ENCODE data around the gene MTOR.

The MTOR gene

DNA sequence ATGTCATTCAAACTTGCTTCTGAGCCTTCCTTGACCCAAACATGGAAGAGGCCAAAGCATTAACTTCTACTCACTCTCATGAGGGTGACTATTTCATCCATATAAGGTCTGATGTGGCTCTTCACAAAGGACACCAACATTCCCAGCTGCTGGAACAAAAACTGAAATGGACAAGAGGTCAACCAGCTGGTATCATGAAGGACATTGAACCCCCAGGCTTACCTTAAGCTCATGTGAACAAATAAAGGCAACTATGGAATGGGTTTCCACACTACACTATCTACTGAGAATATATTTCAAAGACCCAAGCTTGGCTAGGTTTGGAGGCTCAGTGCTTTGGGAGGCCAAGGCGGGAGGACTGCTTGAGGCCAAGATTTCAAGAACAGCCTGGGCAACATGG, 46.3 kb downstream of the MTOR start:
- DNase-seq (ENCODE audit: low spot score): no peak

DNA sequence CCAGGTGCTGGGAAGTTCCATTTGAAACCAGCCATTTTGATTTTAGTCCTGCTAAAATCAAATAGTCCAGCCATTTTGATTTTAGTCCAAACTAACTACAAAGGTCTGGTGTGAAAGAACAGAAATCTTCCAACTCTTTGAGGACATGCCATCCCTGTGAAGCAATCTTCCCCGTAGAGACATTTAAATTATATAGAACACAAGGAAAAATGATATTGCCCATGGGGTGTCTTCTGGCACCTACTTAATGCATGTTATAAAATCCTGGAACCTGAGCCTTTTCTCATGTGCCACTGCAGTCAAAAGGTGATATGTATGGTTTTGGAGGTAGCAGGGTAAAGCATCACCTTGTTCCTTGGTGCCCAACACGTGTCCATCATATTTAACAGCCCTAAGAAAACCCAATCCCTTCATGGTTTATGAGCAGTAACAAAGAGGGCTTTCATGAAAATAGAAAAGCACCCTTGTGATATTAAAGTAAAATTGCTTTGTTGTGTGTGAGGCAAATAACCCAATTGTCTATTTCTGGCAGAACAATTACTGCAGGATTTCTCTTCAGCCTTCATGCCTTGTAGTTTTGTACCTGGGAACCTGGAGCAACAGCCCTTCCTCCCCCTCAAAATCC, 46.9 kb downstream of the MTOR start:
- no peak for DNase-seq (ENCODE audit: low spot score)

- DNase-seq (ENCODE audit: low spot score): no peak
These were observed 47.5 kb downstream of the MTOR start for GRCh38 chr1:11214698-11215380.

GRCh38 chr1:11211925-11212587, 50.3 kb downstream of the MTOR start:
- DNase-seq (ENCODE audit: low spot score): no peak

GRCh38 chr1:11211461-11211860, 50.9 kb downstream of the MTOR start:
- no peak for DNase-seq (ENCODE audit: low spot score)

DNA sequence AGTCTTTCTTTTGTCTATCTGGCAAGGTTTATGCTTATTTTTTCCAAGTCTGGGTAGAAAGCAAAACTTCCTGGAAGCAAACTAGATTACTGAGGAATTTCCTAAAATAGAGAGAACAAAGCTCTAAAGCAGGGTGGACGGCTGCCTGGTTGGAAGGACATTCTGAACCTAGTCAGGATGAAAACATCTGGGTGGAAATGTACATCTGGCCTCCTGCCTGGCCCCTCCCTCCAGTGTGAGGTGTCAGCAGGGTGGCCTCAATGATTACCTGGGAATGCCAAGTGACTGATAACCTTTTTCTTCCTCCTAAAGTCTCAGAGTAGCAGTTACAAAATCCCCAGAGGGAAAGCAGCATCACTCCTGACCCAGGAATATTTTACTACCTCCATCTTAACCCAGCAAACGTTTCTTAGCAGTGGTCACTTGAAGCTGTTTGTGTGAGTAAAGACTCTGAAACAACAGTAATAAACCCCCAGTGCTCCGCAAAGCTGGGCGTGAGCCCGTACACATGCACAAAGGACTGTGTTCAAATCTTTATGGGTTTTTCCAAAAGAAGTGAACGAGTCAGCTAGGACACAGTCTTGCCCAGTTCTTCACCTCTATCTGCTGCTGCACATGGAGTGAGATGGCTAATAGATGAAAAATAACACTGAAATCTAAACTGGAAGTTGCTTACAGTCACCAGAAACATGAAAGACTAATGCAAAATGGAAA, 54.3 kb downstream of the MTOR start:
- DNase-seq (ENCODE audit: low spot score): no peak

- DNase-seq (ENCODE audit: low spot score): no peak
These were observed 57.8 kb downstream of the MTOR start for GRCh38 chr1:11204396-11205190.

DNA sequence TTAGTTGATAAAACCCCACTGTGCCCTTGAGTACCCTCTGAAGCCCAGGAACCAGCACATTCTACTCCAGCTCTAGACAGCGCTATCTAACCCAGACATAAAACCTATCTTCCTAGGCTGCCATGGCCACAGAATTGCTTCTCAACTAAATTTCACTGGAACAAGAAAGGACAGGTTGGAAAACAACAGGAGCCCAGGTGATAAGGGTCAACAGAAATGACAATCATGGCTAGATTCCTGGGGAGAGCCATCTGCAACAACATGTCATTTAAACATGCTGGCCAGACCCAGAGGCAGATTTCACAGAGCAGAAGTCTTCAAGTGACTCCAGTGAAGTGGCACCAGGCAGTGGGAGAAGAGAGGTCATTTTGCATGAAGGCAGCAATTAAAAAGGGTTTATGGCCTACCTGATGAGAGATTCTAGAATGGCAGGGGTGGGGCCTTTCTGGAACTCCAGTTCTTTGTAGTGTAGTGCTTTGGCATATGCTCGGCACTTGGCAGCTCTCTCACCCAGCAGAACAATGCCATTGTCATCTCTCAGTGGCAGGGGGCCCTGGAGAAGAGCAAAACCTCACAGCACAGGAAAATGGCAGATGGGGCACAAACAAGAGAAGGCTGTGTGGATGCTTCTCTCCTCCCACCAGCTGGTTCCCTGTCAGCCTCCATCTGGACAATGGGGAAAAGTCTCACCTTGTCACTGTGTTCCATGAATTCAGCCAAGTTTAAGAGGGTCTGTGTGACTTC, 63.3 kb downstream of the MTOR start:
- no peak for DNase-seq (ENCODE audit: low spot score)

DNA sequence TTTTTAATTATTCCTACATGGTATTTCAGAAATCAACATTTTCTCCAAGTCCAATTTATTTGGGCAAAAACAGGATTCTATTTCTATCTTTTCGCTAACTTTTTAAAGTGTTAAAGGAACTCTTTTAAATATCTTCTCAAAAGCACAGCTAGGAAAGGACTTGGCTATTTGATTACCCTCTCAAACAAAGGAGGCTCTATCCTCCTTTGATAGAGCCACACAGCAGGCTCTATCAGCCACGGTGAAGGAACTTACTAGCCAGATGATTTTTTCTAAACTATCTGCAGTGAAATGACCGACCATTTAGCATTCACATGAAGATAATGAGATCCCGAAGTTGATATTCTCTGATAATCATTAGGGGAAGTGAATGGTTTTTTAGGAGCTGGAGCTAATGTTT, 64.1 kb downstream of the MTOR start:
- no peak for DNase-seq (ENCODE audit: low spot score)

- DNase-seq (ENCODE audit: low spot score): no peak
These were observed 65.0 kb downstream of the MTOR start for GRCh38 chr1:11197359-11197758.

- no peak for DNase-seq (ENCODE audit: low spot score)
These were observed 65.4 kb downstream of the MTOR start for GRCh38 chr1:11196945-11197344.

DNA sequence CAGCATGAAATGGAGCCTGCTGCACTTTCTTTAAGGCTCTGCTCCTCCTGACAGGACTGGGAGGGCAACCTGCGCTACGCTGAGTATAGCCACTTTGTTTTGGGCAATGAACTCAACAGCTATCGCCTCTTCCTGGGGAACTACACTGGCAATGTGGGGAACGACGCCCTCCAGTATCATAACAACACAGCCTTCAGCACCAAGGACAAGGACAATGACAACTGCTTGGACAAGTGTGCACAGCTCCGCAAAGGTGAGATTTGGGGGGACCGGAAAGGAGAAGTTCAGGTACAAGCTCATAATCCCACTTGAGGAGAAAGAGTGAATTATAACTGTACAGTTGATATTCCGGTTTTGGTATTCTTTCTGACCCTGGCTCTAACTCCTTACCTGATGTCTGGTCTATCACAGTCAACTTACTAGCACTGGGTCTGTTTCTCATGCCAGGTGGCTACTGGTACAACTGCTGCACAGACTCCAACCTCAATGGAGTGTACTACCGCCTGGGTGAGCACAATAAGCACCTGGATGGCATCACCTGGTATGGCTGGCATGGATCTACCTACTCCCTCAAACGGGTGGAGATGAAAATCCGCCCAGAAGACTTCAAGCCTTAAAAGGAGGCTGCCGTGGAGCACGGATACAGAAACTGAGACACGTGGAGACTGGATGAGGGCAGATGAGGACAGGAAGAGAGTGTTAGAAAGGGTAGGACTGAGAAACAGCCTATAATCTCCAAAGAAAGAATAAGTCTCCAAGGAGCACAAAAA, 67.8 kb downstream of the MTOR start:
- no peak for DNase-seq (ENCODE audit: low spot score)

DNA sequence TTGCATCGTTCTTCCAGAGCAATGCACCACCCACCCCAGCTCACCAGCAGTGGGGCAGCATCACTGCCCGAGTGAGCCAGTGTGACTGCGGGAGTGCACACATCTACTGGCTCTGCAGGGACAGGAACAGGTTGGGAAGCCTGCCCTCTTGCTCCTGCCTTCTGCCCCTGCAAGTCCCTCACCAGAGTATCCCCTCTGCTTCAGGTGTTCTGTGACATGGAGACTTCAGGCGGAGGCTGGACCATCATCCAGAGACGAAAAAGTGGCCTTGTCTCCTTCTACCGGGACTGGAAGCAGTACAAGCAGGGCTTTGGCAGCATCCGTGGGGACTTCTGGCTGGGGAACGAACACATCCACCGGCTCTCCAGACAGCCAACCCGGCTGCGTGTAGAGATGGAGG, 69.0 kb downstream of the MTOR start:
- DNase-seq (ENCODE audit: low spot score): no peak

DNA sequence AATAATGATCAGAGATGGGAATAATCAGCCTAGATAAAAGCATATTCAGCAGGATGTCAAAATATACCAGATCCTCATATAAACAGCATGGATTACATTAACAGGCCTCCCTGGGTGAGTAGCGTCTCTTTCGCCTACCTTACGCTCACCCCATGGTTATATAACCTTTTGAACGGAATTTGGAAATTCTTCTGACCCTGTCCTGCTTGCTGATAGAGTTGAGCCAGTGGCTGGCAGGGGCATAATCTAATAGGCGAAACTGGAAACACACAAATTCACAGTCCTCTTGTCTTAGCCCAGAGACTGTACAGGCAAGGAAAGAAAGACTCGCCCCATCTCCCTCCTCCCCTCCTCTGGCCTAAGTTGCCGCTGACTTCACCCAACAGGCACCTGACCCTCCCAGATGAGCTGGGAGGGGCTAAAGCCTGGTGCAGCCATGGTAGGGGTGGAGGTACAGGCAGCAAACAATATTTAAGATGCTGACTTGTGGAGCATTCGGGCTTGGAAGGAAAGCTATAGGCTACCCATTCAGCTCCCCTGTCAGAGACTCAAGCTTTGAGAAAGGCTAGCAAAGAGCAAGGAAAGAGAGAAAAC, 73.4 kb downstream of the MTOR start, which contains the start of gene ANGPTL7:
Gene ANGPTL7 (plus strand): TSS at position 498 of the 594 bp plus-strand sequence. CDS start 225 bp downstream, outside the sequence.
- DNase-seq (ENCODE audit: low spot score): no peak

- peak; percentile 28 for DNase-seq (ENCODE audit: low spot score)
These were observed 74.0 kb downstream of the MTOR start for GRCh38 chr1:11188381-11188780.

DNA sequence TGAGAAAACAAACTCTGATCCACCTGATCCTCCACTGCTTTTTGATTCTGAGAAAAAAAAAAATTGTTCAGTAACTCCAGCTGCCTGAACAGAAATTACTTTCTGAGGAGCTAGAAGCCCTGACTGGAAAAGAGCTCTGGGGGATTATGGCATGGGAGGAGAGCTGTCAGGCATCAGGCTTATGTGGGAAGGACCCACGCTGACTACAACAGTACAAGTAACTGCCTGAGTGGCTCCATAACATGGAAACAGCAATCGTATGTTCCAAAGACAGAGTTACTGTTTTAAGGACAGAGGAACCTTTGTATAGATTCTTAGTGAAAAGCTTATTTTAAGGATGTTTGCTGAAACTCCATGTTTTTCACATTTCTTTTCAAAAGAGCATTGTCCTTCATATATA, 74.4 kb downstream of the MTOR start:
- no peak for DNase-seq (ENCODE audit: low spot score)

GRCh38 chr1:11187494-11187893, 74.9 kb downstream of the MTOR start:
- DNase-seq (ENCODE audit: low spot score): no peak

DNA sequence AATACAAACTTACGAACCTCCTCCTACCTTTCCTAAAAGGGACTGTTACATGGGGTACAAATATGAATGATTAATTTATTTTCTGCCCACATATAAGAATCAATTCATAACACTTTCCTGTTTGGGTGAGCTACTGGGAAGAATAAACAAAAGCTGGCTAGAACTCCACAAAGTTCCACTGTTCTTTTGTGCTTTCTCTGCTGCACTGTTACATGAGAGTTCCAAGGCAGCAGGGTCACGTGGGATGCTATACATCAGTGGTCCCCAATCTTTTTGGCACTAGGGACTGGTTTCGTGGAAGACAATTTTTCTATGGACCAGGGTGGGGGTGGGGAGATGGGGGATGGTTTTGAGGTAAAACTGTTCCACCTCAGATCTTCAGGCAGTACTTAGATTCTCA, 75.4 kb downstream of the MTOR start:
- DNase-seq (ENCODE audit: low spot score): no peak

- DNase-seq (ENCODE audit: low spot score): no peak
These were observed 77.4 kb downstream of the MTOR start for GRCh38 chr1:11184973-11185372.

- DNase-seq (ENCODE audit: low spot score): no peak
These were observed 79.5 kb downstream of the MTOR start for GRCh38 chr1:11182884-11183283.

Data from AG08395 (cell line).